ENCODE data around the gene CYP2E1.
"Not testable (repeated sequence)": the region's sequence is repeated elsewhere in the genome, so short reads cannot be mapped to it uniquely, and the experiment has no call there.

CYP2E1 gene

DNA sequence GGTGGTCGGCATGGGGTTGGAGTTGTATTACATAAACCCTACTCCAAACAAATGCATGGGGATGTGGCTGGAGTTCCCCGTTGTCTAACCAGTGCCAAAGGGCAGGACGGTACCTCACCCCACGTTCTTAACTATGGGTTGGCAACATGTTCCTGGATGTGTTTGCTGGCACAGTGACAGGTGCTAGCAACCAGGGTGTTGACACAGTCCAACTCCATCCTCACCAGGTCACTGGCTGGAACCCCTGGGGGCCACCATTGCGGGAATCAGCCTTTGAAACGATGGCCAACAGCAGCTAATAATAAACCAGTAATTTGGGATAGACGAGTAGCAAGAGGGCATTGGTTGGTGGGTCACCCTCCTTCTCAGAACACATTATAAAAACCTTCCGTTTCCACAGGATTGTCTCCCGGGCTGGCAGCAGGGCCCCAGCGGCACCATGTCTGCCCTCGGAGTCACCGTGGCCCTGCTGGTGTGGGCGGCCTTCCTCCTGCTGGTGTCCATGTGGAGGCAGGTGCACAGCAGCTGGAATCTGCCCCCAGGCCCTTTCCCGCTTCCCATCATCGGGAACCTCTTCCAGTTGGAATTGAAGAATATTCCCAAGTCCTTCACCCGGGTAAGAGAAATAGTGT, at the start of gene CYP2E1:
Gene CYP2E1, plus strand, starts transcription at position 407 of the 632 bp plus-strand sequence. Its CDS starts 33 bp downstream, at position 440.
- DNase-seq (no peak), ATAC-seq (no peak)

DNA sequence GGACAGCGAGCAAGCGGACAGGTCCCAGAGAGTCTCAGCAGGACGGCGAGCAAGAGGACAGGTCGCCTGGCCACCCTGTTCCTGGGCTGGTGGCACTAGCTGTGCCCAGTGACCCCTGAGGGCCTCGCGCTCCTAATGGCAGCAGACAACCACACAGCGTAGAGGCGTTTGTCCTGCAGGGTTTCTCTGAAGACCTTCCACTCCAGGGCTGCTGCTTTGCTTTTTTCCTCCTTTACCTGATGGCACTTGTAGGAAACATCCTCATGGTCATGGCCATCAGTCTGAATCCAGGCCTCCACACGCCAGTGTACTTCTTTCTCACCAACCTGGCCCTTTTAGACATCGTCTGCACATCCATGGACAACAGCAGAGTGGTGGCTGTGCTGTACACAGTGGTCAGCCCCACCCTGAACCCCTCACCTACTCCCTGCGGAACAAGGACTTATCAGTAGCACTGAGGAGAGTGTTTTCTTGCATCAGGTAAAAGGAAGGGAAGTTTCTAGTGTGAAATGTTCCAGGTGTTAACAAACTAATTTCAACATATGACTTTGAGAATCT, 46.0 kb upstream of the CYP2E1 start:
- DNase-seq = no peak
- no peak for ATAC-seq

DNA sequence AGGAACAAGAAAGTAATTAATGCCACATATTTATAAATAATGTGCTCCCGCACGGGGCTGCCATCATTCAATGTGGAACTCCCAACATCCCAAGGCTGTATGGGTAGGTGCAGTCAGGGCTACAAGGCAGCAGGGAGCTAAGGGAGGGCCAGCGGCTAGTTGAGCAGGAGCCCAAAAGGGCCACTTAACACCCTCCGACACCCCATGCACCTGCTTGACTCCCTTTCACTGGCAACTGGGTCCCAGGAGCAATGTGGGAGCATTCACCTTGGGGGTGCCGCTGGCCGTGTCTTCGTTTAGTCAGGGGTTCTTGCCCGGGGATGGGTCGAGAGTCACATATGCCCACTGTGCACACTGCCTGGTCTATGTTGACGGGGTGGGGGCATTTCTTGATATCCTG, 45.5 kb upstream of the CYP2E1 start:
- ATAC-seq (no peak), DNase-seq (no peak)

DNA sequence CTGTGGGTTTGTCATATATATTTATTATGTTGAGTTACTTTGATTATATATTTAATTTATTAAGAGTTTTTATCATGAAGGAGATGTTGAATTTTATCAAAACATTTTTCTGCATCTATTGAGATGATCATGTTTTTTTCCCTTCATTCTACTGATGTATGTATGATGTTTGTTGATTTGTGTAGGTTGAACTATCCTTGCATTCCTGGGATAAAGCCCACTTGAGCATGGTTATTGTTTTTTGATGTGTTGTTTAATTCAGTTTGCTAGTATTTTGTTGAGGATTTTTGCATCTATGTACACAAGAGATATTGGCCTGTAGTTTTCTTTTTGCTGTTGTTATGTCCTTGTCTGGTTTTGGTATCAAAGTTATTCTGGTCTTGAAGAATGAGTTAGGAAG, 42.3 kb upstream of the CYP2E1 start:
- no peak for ATAC-seq
- no peak for DNase-seq

DNA sequence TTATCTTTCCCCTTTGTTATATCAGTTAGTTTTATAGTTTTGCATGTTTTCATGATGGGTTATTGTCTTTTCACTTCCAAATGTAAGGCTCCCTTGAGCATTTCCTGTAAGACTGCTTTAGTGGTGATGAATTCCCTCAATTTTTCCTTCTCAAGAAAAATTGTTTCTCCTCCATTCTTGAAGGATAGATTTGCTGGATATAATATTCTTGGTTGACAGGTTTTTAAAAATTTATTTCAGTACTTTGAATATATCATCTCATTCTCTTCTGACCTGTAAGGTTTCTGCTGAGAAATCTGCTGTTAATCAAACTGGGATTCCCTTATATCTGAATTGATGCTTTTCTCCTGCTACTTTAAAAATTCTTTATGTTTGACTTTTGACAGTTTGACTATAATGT, 40.1 kb upstream of the CYP2E1 start:
- ATAC-seq (no peak), DNase-seq (no peak)

DNA sequence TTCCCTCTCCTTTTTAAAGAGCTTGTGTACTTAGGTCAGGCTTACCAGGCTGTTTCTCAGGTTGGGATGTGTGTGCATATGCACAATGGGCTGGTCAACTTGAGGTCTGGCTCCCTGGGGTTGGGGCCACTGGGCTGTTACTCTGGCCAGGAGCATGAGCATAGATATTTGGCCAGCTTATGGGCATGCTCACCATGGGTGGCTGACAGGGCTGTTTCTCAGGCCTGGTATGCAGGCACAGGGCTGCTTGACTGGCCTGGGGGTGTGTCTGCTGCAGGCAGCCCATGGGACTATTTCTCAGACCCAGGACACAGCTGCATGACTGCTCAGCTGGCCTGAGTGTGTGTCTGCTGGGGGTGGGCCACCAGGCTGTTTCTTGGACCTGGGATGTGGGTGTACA, 38.8 kb upstream of the CYP2E1 start:
- no peak for ATAC-seq
- DNase-seq = no peak

DNA sequence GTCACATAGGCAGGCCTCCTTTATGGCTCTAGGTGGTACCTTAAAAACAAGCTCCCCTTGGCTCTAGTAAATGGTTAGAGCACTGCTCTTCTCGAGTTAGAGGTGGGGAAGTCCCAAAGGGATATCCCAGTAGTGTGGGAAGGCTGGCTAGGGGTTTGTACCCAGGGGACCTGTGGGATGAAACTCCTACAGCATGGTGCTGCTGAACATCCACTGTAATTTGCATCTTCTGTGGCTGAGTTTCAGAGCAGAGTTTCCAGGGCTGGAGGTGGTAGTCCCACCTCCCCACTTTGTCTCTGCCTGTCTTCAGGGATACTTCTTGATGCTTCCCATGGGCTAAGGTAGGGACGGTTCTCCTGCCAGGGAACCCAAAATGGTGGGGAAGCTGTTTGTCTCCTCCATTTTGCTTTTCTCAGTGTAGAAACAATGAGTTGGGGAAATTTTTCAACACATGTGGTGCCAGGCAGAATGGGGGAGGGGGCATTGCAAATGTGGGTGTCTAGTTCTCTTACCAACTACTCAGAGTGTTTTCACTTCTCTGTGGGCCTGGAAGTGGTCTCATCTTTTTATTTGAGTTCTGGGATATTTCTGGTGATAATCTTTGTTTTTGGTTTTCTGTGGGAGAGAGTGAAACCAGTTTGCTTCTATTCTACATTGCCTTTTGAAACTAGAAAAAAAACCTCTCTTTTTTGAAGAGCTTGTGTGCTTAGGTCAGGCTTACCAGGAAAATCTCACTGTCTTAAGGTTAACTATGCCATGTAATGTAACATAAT, 37.2 kb upstream of the CYP2E1 start:
- DNase-seq (no peak), ATAC-seq (peak; percentile 19)

DNA sequence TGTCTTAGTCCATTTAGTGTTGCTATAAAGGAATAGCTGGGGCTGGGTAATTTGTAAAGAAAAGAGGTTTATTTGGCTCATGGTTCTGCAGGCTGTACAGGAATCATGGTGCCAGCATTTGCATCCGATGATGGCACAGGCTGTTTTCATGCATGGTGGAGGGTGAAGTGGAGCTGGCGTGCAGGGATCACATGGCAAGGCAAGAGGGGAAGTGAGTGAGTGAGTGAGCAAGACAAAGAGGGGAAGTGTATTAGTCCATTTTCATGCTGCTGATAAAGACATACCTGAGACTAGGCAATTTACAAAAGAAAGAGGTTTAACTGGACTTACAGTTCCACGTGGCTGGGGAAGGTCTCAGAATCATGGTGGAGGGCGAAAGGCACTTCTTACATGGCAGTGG, 33.6 kb upstream of the CYP2E1 start:
- DNase-seq, ATAC-seq: not testable (repeated sequence)

DNA sequence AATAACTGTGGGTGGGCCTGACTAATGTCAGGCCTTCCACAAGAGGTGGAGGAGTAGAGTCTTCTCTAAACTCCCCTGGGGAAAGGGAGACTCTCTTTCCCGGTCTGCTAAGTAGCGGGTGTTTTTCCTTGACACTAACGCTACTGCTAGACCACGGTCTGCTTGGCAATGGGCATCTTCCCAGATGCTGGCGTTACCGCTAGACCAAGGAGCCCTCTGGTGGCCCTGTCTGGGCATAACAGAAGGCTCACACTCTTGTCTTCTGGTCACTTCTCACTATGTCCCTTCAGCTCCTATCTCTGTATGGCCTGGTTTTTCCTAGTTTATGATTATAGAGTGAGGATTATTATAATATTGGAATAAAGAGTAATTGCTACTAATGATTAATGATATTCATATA, 29.8 kb upstream of the CYP2E1 start:
- not testable (repeated sequence) for ATAC-seq

DNA sequence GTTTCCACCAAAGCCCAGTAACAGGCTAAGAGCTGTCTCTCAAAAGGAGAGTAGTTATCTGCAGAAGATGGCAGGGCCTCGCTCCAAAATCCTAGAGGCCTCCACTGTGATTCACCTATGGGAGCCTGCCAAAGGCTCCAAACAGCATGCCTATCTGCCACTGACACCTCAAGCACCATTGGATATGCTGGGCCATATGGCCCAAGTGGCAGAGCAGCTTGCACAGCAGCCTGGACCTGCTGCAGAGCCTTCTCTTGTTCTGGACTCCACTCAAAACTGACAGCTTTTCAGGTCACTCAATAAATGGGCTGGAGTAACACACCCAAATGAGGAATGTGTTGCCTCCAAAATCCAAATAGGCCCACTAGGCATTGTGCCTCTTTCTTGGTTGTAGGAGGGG, 28.0 kb upstream of the CYP2E1 start:
- not testable (repeated sequence) for ATAC-seq, DNase-seq

More for the DNA sequence above, 29.8 kb upstream of the CYP2E1 start:
- DNase-seq = not testable (repeated sequence)

DNA sequence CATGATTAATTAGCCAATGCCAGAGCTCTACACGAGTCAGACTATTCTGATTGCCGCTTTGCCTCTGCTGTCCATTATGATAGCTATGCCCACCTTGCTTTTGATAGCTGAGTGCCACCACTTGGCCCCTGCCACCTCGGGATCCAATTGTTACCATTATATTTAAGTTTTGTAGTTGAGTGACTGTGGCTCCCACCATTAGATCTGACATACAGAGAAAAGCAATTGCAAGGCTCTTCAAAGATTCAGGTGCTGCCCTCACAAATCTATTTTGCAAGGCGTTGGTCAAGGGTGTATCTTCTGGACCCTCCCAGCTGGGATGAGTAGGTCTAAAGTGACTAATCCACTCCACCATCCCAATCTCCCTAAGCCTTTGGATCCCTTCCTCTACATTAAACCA, 26.3 kb upstream of the CYP2E1 start:
- ATAC-seq, DNase-seq: not testable (repeated sequence)

DNA sequence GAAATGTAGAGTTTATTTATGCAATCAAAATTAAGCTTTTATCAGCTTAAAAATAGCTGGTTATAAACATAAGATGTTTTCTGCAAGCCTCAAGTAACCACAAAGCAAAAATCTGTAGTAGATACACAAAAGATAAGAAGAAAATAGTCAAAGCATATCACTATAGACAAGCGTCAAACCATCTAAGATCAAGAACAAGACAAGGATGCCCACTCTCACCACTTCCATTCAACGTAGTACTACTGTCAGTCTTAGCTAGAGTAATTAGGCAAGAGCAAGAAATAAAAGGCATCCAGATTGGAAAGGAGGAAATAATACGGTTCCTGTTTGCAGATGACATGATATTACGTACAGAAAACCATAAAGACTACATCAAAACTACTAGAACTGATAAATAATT, 17.5 kb upstream of the CYP2E1 start:
- no peak for DNase-seq
- ATAC-seq = no peak

DNA sequence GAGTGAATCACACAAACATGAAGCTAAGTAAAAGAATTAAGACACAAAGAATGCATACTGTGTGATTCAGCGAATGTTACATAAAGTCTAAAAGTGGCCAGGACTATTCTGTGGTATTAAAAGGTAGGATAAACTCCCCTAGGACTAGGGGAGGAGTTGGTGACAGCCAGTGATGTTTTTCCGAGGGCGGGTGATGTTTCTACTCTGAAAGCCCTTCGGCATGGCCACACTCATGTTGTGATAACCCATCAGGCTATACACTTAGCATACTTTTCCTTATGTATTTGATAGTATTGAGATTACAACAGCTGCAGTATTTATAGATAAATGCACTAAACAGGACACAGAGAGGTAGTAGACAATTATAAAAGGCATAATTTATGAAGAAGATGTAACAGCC, 15.8 kb upstream of the CYP2E1 start:
- no peak for ATAC-seq
- no peak for DNase-seq

DNA sequence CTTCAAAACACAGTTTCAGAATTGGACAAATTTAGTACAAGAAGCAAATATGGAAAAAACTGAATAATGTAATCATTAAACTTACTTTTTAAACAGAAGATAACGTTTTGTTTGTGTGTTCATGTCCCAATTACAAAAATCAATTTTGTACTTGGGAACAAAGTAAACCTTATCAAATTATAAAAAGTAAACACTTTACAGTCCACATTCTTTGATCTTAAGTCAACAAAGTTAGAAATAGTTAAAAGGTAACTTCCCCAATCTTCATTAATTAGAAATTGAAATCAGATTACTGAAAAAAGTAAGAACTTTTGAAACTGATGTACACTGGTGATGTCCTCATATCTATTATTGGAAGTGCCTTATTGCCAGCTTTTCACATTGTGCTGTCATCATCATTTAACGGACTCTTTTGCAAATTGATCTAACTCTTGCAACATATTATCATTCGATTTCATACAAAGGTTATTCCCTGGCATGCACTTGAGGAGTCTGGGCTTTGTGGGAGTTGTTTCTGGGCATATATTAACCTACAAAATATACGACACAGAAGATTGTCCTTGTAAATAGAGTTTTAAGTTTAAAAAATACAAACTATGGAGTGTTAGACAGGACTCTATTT, 15.1 kb upstream of the CYP2E1 start:
- DNase-seq (no peak), ATAC-seq (no peak)

DNA sequence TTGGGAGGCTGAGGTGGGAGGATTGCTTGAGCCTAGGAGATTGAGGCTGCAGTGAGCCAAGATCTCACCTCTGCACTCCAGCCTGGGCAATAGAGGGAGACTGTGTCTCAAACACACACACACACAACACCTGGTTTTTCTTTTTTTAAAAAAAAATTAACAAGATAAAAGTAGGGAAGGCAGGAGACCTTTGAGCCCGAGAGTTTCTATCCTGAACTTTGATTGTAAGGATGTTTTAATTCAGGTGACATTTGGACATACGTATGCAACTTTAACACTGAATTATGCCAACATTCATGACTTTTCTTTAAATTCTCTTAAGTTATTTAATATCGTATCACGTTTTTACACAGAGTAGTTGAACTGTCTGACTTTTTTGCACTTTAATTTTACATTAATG, 11.7 kb upstream of the CYP2E1 start:
- DNase-seq = no peak
- ATAC-seq = no peak

DNA sequence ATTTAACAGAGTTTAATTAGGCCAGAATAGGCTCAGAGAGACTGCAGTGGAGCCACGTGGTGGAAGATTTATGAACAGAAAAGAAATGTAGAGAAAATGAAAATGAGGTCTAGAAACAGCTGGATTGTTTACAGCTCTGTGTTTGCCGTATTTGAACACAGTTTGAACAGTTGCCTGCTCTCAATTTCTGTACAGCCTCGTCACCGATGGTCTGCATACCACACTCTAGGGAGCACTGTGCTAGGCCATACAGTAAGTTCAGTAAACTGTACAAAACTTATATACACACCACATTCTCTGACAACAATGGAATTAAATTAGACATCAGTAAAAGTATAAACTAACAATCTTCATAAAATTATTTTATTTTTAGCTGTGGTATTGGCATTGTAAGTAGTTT, 11.1 kb upstream of the CYP2E1 start:
- no peak for ATAC-seq
- no peak for DNase-seq

DNA sequence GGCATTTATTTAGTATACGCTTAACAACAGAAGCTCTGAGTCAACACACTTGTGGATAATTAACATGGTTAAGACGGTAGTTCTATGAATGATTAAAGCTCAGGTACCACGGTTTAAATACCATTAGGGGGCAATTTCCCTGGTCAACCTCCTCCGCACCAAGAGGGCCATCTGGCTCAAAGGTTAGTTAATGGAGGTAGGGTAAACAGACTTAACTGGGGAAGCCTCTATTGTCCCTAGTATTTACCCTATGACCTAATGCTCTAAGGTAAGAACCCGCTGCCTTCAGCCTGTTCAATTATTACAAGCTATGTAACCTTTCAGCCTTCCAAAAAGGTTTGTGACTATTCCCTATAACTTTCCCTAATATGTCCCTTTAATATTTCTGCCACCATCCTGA, 8.6 kb upstream of the CYP2E1 start:
- ATAC-seq, DNase-seq: not testable (repeated sequence)

DNA sequence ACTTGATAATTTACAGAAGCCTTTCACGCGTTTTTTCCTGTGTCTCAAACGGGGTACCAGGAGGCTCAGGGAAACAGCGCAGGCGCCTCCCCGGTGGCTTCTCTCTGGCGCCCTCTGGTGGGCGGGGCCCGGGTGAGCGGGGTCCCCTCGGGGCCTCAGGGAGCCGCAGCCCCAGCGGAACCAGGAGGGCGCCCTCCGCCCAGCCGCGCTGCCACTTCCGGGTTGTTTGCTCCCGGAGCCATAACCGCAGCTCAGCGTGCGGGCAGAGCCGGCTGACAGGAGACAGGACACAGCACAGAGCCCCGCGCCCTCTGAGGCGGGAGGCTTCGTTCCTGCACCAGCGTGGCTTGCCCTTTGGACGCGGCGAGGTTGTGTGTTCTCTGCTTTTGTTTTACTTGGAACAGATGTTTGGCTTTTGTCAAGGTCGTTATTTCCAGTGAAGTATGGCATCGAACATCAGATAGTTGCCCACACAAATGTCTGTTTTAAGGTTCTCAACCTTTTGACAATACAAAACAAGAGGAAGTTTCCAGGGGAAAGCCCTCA, 6.9 kb upstream of the CYP2E1 start:
- ATAC-seq = peak; percentile 100

DNA sequence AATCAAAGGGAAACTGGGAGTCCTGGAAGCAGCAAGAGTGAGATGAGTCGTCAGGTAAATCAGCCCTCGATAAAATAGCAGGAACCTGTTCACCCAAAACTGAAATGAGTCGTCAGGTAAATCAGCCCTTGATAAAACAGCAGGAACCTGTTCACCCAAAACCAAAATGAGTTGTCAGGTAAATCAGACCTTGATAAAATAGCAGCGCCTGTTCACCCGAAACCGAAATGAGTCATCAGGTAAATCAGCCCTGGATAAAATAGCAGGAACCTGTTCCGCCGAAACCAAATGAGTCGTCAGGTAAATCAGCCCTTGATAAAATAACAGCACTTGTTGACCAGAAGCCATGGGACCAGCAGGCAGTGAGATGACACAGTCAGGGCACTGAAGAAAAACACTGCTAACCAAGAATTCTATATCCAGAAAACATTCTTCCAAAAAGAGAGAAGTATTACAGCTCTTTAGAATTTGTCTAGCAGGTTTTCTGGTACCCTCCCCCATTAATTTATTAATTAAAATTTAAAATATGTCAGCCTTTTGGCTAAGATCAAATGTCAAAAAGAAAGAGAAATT, 3.4 kb upstream of the CYP2E1 start:
- ATAC-seq (no peak), DNase-seq (no peak)

More for the DNA sequence above, 6.9 kb upstream of the CYP2E1 start:
- DNase-seq = peak; percentile 98

DNA sequence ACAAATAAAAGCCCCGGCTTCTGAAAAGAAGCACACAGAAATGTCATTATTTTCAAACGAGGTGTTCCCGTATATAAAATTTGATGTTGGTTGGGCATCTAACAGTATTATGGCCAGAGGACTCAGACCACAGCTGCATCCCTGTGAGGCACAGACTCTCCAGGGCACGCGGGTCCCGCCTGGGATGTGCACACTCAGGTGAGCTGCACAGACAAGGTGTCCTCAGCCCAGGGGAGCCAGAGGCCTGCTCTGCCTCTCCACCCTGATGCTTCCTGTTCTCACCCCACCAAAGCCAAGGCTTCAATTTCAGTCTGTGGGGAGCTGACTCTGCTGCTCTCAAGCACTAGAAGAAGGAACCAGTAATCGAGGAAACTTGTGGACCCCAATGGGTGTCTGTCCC, 1.7 kb upstream of the CYP2E1 start:
- ATAC-seq (no peak), DNase-seq (no peak)

DNA sequence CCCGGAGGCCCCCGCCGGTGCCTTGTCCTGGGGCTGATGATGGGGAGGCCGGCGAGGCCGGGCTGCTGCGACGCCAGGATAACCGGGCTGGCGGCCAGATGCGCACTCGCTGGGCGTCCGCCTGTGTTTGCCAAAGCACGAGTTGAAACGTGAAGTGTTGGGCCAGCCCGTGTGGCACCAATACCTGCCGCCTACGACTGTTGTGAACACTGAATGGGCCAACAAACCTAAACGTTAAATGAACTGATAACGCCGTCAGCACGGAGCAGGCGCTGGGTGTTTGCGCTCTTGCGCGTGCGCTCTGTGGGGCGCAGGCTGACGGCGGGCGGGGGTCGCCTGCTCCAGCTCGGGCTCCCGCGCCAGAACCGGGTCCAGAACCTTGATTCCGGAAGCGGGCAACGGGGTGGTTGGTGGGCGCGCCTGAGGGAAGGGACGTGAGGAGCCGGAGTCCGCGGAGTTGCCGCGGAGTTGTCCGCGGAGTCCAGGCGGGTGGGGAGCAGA, 658 bp downstream of the CYP2E1 start:
- no peak for ATAC-seq
- DNase-seq = no peak

DNA sequence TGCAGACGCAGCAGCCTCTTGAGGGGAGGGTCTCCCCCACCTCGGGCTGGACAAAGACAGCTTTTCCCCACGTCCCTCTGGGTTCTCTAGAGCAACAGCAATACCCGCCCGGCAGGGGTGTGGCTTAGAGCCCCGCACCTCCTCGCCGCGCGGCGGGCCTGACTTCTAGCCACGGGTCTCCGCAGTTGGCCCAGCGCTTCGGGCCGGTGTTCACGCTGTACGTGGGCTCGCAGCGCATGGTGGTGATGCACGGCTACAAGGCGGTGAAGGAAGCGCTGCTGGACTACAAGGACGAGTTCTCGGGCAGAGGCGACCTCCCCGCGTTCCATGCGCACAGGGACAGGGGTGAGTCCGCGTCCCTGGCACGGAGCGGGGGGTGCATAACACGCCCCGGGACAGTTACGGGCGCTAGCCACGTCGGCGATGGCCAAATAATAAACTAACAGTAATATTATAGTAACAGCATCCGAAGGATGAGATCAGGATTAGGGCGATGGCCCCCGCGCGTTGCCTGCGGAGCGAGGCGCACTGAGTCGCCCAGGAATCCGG, 1.2 kb downstream of the CYP2E1 start:
- ATAC-seq (peak; percentile 43), DNase-seq (no peak)

Data from stimulated activated naive CD8-positive, alpha-beta T cell treated with anti-CD3 and anti-CD28 coated beads, Interleukin-15, Interleukin-2, amounts not matched to agents 100 U/mL and 50 U/mL, for 24 hours (primary cell).